ENCODE measurements around the gene RBM33. TPM values are rescaled to one million over a fixed set of nuclear protein-coding genes. Genes with fewer than 3 reads are reported as not detected.

The RBM33 gene
- total and polyA plus RNA-seq, 2 donors from 2014 or later, result 9.8 to 78.7 TPM

DNA sequence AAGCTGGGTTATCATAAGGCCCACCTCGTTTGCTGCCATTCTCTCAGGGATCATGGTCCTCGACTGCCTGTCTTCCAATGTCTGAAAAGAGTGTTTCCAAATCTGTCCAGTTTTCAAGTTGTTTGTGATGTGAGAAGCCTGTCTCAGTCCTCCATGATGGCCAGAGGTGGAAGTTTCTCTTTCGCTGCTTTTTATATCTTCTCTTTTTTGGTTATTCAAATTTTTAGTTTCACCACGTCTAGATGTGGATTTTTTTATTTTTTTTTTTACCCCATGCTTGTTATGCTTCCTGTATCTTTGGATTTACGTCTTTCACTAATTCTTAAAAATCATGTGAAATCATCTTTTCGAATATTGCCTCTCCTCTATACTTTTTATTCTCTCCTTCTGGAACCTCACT is 6.1 kb upstream of the RBM33 start:
- TF ChIP-seq, protein P1, sequence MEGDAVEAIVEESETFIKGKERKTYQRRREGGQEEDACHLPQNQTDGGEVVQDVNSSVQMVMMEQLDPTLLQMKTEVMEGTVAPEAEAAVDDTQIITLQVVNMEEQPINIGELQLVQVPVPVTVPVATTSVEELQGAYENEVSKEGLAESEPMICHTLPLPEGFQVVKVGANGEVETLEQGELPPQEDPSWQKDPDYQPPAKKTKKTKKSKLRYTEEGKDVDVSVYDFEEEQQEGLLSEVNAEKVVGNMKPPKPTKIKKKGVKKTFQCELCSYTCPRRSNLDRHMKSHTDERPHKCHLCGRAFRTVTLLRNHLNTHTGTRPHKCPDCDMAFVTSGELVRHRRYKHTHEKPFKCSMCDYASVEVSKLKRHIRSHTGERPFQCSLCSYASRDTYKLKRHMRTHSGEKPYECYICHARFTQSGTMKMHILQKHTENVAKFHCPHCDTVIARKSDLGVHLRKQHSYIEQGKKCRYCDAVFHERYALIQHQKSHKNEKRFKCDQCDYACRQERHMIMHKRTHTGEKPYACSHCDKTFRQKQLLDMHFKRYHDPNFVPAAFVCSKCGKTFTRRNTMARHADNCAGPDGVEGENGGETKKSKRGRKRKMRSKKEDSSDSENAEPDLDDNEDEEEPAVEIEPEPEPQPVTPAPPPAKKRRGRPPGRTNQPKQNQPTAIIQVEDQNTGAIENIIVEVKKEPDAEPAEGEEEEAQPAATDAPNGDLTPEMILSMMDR (IDR thresholded peaks at IDR 0.05; ENCODE audit: borderline replicate concordance, extremely low read depth, insufficient read depth), result no peak
- Histone ChIP-seq H3K27me3 (ENCODE audit: control insufficient read depth, insufficient read depth, low read length) (no peaks in the 10 kb centered on the region), H3K27ac (ENCODE audit: low read depth in 2 of 2, low read length in 2 of 2) (no peak overlapping the region), H3K9me3 (ENCODE audit: control insufficient read depth in 2 of 3, insufficient read depth in 1 of 3, low read length in 3 of 3) (peaks cover 0 to 14% (median 0%) of the 10 kb centered on the region in 3 donors), H3K4me1 (ENCODE audit: control insufficient read depth in 2 of 3, insufficient read depth in 2 of 3, low read depth in 1 of 3, low read length in 3 of 3) (no peaks in the 10 kb centered on the region), H3K9ac (ENCODE audit: low read length in 3 of 3) (no peak overlapping the region), H3K36me3 (ENCODE audit: control insufficient read depth in 2 of 3, insufficient read depth in 3 of 3, low read length in 3 of 3) (peaks cover 0 to 7% (median 3%) of the 10 kb centered on the region in 3 donors), H3K4me3 (ENCODE audit: low read length in 3 of 3) (no peak overlapping the region)
- intact Hi-C loops (cut with DNase I), result no loop called here
- DNase-seq (no peak), FAIRE-seq (no peak)

DNA sequence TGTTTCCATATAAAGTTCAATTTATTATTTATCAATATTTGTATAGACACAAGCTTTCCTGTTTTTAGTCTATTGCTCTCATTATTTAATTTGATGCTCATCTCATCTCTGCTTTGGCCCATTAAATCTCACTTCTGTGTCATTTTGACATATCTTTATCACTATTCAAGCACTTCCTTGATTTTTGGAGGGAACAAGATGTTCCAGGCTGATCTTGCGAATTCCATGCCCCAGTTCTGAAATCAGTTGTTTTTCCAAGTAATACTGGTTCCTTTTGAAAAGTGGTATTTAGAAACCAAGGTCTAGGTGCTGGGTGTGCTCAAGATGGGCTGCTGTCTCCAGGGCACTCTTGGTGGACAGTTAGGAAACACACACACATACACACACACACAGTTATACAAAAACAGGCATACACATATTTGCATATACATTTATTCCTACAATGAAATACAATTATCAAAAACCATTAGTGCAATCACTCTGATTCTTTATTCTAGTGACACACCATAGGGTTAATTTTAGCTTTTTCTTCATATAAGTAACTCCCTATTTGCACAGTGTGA is 4.4 kb upstream of the RBM33 start:
- no peak for DNase-seq
- peaks cover 0 to 14% (median 0%) of the 10 kb centered on the region in 3 donors for H3K9me3 ChIP-seq (ENCODE audit: control insufficient read depth in 2 of 3, insufficient read depth in 1 of 3, low read length in 3 of 3)
- intact Hi-C loops (cut with DNase I), result no loop called here
- H3K27me3 ChIP-seq (ENCODE audit: control insufficient read depth, insufficient read depth, low read length), result no peaks in the 10 kb centered on the region
- no peak for FAIRE-seq
- H3K27ac ChIP-seq (ENCODE audit: low read depth in 2 of 2, low read length in 2 of 2), result no peak overlapping the region
- no peak overlapping the region for H3K9ac ChIP-seq (ENCODE audit: low read length in 3 of 3)
- no peaks in the 10 kb centered on the region for H3K4me1 ChIP-seq (ENCODE audit: control insufficient read depth in 2 of 3, insufficient read depth in 2 of 3, low read depth in 1 of 3, low read length in 3 of 3)
- peaks cover 0 to 7% (median 3%) of the 10 kb centered on the region in 3 donors for H3K36me3 ChIP-seq (ENCODE audit: control insufficient read depth in 2 of 3, insufficient read depth in 3 of 3, low read length in 3 of 3)
- TF ChIP-seq, protein P1 (IDR thresholded peaks at IDR 0.05; ENCODE audit: borderline replicate concordance, extremely low read depth, insufficient read depth), result no peak
- H3K4me3 ChIP-seq (ENCODE audit: low read length in 3 of 3), result no peak overlapping the region

DNA sequence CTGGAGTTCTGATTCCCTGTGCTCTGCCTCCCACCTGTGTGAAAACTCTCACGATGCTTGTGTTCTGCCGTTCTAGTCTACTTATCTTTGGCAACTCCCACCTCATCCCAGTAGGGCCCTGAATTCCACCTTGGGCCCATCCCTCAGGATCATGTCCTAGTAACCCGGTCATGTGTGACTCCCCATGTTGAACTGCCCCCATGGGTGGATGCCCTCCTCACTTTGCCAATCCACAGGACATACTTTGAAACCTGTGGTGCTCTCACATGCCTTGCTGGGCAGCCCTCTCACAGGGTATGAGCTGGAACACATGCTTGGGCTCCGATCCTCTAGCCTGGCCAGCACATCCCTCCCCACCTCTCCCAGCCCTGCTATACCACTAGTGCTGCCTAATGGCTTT is 3.8 kb upstream of the RBM33 start:
- TF ChIP-seq, protein P1 (IDR thresholded peaks at IDR 0.05; ENCODE audit: borderline replicate concordance, extremely low read depth, insufficient read depth), result no peak

More for the DNA sequence above, 3.8 kb upstream of the RBM33 start:
- DNase-seq, result no peak
- peaks cover 0 to 7% (median 3%) of the 10 kb centered on the region in 3 donors for H3K36me3 ChIP-seq (ENCODE audit: control insufficient read depth in 2 of 3, insufficient read depth in 3 of 3, low read length in 3 of 3)
- no peak overlapping the region for H3K27ac ChIP-seq (ENCODE audit: low read depth in 2 of 2, low read length in 2 of 2)
- H3K9me3 ChIP-seq (ENCODE audit: control insufficient read depth in 2 of 3, insufficient read depth in 1 of 3, low read length in 3 of 3), result peaks cover 0 to 14% (median 0%) of the 10 kb centered on the region in 3 donors
- H3K27me3 ChIP-seq (ENCODE audit: control insufficient read depth, insufficient read depth, low read length), result no peaks in the 10 kb centered on the region
- H3K4me1 ChIP-seq (ENCODE audit: control insufficient read depth in 2 of 3, insufficient read depth in 2 of 3, low read depth in 1 of 3, low read length in 3 of 3), result peaks cover 0 to under 1% (median 0%) of the 10 kb centered on the region in 3 donors
- no peak for FAIRE-seq
- intact Hi-C loops (cut with DNase I), result no loop called here
- no peak overlapping the region for H3K9ac ChIP-seq (ENCODE audit: low read length in 3 of 3)
- no peak overlapping the region for H3K4me3 ChIP-seq (ENCODE audit: low read length in 3 of 3)
